GM23248 (cell line): Measurements from ENCODE around the gene PAQR6.

Source experiments
- EZH2 ChIP-seq: fragments of 200-600 bp; sonication (generic); IDR thresholded peaks from 2 replicates; pipeline ENCODE4 v1.6.1; 2018; ENCODE audit warnings: antibody characterized with exemption, mild to moderate bottlenecking; ENCODE audit not compliant: insufficient read depth, poor library complexity, severe bottlenecking
- EZH2phosphoT487 ChIP-seq: fragments of 200-600 bp; sonication (generic); IDR thresholded peaks from 2 replicates; pipeline ENCODE4 v1.6.1; 2018; ENCODE audit warnings: antibody characterized with exemption, moderate library complexity, mild to moderate bottlenecking, low read depth; ENCODE audit not compliant: insufficient read depth

- TF ChIP-seq EZH2 (no peak), EZH2phosphoT487 (no peak)
Observed at GRCh38 chr1:156241926-156242325, 5.9 kb downstream of the PAQR6 start, which contains the start of gene BGLAP.
